GM21529 (cell line): ENCODE measurements around the gene DLST.
A peak's percentile ranks its signal among the peaks of the same experiment; 100 is the strongest.
"Not testable (repeated sequence)": the region's sequence is repeated elsewhere in the genome, so short reads cannot be mapped to it uniquely, and the experiment has no call there.

Experiments used
- ATAC-seq: cut with Tn5 transposase; IDR thresholded peaks from one replicate; pipeline ENCODE4 v1.9.1; 2021; ENCODE audit not compliant: unreplicated experiment

DLST gene

DNA sequence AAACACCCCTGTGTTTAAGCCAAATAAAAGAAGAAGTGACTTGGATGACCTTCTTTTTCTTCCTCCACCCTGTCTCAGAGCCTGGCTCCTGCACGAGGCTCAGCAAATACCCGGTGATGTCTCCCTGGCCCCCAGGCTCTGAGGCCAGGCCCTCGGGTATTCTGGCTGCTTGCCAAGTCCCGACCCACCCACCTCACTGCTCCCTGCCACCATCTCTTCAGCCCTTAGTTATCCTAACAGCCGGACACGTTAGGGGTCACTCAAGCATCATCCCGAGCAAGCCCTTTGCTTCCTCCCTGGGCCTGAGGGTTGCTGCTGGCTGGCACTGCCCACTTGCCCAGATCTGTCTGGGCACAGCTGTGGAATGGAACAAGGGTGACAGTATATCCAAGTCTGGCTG, 34.1 kb downstream of the DLST start:
- ATAC-seq, result no peak

DNA sequence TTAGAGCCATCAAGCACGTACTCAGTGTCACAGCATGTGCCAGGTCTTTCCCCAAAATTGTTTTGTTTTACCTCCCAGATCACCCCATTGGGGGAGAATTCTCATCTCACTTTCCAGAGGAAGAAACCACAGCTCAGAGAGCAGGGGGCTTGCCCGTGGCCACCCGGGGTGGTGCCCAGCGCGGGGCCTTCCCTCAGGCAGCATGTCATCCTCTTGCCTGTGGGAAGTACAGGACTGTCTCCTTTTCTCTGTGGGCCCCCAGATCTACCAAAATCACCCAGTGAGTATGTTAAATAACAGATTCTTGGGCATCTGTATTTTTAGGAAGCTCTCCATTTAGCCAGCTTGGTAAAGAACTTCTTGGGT, 35.4 kb downstream of the DLST start:
- no peak for ATAC-seq

DNA sequence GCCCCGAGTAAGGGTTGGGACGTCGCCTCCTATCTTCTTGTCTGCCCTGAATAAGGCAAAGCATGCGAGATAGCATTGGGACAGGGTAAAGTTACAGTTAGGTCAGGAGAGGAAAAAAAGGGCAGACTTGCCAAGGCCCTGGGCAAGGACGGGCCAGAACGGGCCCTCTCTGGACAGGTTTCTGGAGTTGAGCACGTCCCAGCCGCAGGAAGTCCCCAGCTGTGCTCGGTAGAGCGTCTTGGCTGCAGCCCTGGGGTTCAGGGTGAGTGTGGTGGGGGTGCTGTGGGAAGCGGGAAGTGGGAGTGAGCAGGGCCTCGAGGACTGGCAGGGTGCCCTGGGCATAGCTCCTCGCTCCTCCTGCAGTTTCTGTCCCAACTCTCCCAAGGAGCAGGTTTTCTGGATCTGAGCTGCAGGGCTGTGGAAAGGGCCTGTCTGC, 35.9 kb downstream of the DLST start:
- ATAC-seq, result no peak

DNA sequence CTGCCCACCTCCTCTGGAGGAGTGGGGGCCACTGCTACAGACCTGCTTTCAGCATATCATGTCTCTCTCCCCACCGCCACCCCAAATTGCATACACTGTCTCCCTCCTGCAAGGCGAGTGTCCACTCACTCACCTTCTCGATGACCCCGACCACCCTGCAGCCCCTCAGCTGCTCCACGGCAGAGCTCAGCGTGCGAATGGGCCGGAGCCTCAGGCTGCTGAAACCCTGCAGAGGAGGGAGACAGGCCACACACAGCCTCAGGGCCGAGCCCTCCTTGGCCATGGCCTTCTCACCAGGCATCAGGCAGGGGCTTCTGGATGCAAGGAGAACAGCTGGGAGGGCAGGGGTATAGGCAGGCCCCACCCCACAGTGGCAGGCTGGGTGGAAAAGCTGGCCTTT, 36.7 kb downstream of the DLST start:
- no peak for ATAC-seq

DNA sequence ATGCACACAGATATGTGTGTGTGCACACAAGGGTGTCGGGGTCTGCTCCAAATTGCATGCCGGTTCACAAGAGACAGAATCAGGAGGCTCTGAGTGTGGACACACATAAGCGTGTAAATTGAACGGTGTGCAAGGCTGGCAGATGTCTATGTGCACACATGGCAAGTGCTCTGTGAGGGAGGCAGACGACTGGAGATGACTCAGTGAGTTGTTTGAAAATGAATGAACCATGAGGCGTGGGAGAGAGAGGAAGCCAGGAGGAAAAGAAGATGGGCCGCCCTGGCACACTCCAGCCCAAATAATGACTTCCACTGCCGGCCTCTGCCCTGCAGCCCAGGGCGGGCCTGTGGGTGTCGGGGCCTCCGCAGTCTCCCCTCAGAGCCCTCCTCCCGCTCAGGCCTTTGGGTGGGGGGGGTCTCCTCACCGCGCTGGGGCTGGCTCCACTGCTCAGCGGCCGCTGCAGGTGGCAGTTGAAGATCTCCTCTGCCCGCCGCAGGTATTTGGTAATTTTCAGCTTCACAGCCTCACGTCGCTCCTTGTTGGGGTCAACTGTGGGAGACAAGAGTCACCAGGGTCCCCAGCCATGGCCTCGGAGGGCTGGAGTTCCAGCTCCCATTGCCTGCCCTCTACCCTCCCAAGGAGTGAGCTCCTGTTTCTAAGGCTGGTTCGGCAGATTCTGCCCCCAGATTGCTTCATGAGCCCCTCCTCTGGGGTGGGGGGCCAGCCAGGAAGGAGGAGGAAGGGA, 37.9 kb downstream of the DLST start:
- no peak for ATAC-seq

DNA sequence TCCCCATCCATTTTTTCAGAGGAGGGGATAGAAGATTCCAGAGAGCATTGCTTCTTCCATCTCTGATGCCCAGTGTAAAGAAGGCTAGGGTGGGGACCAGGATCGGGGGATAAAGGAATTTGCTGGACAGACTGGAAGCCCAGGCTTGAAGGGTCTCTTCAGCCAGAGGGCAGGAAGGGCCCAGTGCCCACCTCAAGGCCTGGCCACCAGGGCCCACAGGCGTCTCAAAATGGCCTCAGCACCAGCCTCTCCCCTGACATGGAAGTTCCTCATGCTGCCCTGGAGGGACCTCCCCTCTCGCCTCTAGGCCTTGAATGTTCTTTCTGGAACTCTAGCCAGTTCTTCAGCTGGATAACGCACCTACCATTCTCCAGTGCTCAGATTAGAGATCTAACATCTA, 38.6 kb downstream of the DLST start:
- no peak for ATAC-seq

DNA sequence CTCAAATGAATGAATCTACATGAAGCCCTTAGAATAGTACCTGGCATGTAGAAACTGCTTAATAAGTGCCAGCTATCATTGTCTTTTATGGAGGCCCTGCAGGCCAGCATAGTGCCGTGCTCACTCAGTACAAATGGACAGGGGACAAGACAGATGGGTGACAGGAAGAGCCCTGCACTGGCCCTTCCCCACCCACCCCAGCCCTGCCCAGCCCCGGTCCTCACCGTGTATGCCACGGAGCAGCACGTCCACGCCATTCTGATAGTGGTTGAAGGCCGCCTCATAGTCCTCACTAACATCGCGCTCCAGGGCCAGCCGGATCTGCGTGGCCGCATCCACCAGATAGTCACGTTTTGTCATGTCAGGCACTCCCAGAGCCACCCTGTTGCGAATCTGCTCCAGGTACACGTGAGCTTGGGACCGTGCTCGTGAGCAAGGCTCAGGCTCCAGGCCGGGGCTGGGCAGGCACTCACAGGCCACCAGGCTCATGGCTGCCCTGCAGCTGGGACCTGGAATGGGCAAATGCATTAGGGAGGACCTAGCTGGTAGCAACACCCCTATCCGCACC, 39.4 kb downstream of the DLST start:
- ATAC-seq, result no peak

DNA sequence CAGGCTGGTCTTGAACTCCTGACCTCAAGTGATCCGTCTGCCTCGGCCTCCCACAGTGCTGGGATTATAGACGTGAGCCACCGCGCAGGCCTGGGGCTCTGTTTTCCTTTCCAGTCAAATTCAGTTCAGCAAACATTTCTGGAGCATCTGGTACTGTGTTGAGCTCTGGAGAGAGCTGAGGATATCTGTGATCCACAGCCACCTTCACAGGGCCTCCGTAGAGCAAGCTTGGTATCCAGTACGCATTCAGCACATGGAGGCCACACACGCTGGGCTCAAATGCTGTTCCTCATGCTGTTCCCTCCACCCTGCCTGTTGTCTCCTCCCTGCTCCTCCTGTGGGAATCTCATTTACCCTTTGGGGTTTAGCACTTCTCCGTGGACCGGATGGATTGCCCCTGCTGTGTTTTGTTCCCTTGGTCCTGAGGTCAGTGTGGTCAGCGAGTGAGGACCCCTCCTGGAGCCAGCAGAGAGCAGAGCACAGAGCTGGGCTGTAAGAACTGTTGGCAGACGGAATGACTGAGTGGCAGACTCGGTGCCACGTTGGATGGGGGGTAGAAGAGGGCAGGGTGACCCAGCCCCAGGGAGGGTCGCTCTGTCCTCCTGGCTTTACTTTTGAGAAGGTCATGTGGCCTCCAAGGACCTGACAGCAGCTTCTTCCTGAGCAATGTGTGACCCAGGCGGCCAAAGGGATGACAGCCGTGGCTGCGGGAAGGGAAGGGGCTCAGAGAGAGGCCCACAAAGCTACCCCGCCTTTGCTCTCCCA, 40.5 kb downstream of the DLST start:
- no peak for ATAC-seq

DNA sequence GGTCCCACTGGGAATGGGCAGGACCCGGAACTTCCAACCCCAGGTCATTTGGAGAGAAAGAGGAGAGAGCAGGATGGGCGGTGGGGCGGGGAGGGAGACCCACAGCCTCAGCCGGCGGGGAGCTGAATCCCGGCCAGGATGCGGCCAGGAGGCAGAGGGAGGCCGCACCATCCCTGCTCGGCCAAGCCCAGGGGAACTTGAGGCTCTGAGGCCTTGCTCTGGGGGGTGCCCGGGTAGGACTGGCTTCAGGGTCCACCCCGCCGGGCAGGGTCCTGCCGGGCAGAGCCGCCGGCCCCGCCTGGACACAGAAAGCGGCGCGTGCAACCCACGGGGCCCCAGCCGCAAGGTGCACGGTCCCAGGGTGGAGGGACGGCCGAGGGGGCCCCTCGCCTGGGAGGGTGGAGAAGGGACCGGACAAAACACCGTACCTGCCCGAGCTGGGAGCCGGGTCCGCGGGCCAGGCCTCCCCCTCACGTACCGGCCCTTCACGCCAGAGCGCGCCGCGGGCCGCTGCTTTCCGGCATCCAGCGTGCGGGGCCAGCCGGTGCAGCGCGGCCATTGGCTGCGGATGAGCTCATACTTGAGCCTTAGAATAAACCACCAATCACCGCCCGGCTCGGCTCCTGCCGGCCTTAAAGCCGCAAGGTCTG, 41.2 kb downstream of the DLST start, which contains the start of gene RPS6KL1:
RPS6KL1 (minus strand) TSS at position 509 of the 650 bp plus-strand sequence. CDS start 1,719 bp downstream, outside the sequence.
- ATAC-seq, result peak; percentile 90

DNA sequence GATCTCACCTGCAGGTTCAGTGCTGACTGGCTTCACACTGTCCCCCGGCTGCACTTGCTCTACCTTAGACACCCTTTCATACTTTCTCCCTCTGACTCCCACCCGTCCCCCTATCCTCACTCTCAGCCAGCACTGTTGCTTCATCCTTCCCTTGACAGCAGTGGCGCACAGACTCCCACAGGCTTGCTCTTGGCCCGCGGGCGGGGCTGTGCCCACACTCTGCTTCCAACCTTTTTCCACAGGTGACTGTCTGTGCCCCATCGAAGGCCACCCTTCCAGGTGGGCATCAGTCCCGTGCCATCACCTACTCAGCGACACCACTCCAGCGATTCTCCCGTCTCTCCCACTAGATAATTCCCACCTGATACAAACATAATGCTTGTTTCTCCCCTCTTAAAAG, 42.3 kb downstream of the DLST start:
- no peak for ATAC-seq

DNA sequence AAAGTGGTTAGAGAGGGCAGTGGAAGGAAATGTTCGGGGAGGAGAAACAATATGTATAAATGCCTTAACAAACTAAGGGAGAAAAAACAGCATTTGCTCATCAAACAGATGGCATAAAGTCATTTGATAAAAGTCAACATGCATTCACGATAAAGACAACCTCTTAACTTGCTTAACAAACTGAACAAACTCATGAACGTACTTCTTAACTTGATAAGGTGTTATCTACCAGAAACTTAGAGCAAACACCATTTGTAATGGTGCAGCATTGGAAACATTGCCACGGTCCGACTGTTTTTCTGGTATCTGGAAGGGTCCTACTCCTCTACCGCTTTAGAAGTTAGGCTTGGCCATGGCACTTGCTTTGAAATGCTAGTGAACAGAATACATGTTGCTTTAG, 45.5 kb downstream of the DLST start:
- ATAC-seq, result no peak

DNA sequence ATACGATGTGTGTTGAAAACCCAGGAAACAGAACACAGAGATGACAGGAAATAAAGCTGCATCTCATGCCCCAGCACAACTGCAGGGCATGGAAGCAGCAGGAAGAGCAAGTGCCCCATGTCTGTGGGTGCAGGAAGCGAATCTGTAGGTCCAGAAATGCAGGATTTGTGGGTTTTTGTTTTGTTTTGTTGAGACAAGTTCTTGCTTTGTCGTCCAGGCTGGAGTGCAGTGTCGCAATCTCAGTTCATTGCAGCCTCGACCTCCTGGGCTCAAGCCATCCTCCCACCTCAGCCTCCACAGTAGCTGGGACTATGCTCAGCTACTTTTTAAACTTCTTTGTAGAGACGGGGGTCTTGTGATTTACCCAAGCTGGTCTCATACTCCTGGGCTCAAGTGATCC, 47.5 kb downstream of the DLST start:
- ATAC-seq, result no peak

DNA sequence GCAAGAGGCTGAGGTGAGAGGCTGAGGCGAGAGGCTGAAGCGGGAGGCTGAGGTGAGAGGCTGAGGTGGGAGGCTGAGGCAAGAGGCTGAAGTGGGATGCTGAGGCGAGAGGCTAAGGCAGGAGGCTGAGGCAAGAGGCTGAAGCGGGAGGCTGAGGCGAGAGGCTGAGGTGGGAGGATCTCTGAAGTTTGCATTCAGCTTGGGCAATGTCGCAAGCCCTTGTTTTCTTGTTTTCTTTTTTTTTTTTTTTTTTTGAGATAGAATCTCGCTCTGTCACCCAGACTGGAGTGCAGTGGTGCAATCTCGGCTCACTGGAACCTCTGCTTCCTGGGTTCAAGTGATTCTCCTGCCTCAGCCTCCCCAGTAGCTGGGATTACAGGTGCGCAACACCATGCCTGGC, 50.0 kb downstream of the DLST start:
- not testable (repeated sequence) for ATAC-seq

DNA sequence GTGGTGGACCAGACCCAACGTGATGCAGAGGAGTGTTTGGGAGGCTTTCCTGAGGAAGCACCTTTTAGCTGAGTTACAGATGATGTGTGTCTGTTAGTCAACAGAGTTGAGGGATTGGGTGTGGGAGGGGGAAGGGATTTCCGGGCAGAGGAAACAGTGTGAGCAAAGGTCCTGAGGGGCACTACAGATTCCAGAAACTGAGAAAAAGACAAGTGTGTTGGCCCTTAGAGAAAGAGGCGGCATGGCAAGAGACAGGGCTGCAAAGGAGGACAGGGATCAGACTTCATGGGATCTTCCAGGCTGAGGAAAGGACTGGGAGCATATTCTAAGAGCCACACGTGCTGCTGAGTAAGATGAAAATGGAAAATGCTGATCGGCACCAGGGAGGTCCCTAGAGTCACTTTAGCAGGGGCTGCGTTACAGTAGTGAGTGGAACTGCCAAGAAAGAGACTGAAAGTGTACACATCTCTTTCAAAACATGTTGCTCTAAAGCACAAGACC, 50.7 kb downstream of the DLST start:
- ATAC-seq, result no peak

DNA sequence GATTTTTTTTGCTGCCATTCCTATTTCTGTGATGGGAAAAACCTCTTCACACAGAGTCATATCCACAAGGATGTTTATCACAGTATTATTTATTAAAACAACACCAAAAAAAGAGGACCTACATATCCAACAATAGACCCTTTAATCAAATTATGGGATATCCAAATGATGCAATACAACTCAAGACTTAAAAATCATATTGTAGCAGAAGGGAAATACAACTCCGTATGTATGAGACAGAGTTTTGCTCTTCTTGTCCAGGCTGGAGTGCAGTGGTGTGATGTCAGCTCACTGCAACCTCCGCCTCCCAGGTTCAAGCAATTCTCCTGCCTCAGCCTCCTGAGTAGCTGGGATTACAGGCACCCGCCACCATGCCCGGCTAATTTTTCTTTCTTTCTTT, 51.2 kb downstream of the DLST start:
- ATAC-seq, result not testable (repeated sequence)

DNA sequence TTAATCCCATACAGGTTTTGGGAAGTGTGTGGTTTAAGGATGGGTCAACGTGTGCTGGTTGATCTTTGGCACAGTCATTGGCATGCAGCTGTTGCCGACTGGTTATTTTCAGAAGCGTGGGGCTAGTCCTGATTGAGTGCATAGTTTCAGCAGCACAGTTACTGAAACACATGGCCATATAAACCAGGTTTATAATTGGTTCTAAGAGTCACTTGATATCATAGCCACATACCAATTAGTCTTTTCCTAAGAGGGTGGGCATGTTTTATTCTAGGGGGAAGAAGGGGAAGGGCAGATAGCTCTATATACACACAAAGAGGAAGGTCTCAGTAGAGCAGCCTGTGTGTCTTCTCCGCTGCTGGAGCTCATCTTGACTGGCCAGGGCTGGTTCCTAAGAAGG, 52.3 kb downstream of the DLST start:
- ATAC-seq, result no peak

DNA sequence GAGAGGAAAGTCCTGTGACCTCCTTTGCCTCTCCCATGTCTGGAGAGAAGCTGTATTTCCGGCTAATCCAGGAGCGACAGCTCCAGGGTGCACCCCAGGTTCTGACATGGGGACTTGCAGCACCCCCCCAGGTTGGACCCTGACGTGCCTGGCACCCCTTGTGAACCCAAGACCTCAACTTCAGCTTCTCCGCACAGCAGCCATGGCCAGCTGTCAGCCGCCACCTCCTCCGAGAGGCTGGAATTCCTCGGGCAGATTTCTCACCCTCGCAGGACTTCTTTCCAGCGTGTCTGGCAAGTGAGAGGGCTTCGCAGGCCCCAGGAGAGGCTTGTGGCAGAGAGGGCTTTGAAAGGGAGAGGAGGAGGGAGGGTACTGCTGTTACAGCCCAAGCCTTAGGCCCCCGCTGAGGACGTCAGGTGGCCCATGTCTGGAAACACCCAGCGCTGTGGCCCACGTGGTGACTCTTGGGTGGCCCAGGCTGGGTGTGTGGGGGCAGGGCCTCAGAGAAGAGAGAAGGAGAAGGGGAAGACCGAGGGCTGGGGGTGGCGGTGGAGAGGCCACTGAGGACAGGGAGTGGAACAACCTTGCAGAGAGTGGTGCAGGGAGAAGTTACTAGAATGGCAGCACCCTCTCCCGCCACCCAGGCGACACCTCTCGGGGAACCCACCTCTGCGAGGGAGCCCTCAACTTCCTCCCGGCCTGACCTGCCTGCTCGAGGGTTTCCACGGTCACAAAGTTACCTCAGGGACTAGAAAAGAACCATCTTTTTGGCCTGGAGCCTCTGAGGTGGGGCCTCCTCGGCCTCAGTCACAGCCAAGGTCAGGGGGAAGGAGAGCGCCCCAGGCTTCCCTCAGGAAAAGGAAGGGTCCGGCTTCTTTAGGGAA, 53.0 kb downstream of the DLST start:
- ATAC-seq, result no peak

DNA sequence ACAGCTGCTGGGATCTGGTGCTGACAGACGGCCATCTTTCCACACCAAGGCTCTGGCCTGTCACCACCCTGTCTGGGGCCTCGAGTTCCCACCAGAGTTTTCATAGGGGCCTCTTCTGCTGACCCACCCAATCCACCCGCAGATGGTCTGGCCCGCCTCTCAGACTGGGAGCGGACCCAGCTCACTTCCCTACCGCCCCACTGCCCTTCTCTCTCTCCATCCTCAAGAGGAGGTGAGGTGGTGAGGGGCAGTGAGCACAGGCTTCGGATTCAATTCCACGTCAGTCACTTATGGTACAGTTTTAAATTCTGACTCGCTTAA, 53.6 kb downstream of the DLST start:
- ATAC-seq, result no peak

DNA sequence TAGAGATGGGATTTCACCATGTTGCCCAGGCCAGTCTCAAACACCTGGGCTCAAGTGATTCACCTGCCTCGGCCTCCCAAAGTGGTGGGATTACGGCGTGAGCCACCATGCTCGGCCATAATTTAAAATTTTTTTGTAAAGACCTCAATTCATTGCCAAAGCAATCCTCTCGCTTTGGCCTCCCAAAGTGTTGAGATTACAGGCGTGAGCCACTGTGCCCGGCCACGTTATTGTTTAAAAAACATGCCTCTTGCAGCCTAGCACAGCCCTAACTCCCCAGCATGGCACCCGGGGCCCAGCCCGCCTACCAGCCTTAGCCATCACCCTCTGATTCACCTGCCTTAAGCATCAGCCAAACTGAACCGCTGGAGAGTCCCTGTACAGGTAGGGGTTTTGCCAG, 54.4 kb downstream of the DLST start:
- no peak for ATAC-seq

DNA sequence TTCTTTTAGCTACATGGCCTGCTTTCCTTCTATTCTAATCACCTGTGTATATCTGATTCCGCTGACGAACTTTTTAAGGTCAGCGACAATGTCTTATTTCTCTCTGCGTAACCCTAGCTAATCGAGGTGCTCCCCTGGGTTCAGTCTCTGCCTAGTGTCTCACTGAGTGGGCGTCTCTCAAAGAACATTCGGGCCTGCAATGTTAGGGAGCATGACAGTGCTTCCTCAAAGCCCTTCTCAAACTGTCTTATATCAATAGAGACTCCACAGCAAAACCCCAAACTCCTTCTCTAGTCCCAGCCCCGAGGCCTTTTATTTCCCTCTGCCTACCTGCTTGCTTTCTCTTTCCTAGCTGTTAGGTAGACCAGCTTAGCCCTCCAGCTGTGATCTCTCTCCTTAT, 55.0 kb downstream of the DLST start:
- ATAC-seq, result no peak

DNA sequence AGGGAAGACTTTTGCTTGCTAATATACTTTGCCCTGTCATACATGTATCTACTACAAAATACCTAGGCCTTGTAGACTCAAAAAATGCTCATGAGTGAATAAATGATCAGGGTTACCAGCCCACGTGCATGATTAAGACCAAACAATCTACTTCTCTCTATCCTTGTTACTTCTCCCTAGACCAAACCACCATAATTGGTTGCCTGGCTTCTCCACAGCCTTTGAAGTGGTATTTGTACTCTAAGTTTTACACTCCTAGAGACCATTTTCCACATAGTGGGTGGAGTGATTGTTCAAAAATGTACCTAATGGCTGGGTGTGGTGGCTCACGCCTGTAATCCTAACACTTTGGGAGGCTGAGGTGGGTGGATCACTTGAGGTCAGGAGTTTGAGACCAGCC, 55.5 kb downstream of the DLST start:
- ATAC-seq, result no peak
